ENCODE results near the gene AKAP12.
"Not testable (repeated sequence)": the region's sequence is repeated elsewhere in the genome, so short reads cannot be mapped to it uniquely, and the experiment has no call there.

The AKAP12 gene

DNA sequence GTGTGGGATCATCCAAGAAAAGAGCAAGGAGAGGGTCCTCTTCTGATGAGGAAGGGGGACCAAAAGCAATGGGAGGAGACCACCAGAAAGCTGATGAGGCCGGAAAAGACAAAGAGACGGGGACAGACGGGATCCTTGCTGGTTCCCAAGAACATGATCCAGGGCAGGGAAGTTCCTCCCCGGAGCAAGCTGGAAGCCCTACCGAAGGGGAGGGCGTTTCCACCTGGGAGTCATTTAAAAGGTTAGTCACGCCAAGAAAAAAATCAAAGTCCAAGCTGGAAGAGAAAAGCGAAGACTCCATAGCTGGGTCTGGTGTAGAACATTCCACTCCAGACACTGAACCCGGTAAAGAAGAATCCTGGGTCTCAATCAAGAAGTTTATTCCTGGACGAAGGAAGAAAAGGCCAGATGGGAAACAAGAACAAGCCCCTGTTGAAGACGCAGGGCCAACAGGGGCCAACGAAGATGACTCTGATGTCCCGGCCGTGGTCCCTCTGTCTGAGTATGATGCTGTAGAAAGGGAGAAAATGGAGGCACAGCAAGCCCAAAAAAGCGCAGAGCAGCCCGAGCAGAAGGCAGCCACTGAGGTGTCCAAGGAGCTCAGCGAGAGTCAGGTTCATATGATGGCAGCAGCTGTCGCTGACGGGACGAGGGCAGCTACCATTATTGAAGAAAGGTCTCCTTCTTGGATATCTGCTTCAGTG, 110.8 kb downstream of the AKAP12 start:
- no peak for DNase-seq

DNA sequence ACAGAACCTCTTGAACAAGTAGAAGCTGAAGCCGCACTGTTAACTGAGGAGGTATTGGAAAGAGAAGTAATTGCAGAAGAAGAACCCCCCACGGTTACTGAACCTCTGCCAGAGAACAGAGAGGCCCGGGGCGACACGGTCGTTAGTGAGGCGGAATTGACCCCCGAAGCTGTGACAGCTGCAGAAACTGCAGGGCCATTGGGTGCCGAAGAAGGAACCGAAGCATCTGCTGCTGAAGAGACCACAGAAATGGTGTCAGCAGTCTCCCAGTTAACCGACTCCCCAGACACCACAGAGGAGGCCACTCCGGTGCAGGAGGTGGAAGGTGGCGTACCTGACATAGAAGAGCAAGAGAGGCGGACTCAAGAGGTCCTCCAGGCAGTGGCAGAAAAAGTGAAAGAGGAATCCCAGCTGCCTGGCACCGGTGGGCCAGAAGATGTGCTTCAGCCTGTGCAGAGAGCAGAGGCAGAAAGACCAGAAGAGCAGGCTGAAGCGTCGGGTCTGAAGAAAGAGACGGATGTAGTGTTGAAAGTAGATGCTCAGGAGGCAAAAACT, 111.5 kb downstream of the AKAP12 start:
- DNase-seq: no peak

DNA sequence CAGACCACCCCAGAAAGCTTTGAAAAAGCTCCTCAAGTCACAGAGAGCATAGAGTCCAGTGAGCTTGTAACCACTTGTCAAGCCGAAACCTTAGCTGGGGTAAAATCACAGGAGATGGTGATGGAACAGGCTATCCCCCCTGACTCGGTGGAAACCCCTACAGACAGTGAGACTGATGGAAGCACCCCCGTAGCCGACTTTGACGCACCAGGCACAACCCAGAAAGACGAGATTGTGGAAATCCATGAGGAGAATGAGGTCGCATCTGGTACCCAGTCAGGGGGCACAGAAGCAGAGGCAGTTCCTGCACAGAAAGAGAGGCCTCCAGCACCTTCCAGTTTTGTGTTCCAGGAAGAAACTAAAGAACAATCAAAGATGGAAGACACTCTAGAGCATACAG, 112.0 kb downstream of the AKAP12 start:
- DNase-seq: no peak

DNA sequence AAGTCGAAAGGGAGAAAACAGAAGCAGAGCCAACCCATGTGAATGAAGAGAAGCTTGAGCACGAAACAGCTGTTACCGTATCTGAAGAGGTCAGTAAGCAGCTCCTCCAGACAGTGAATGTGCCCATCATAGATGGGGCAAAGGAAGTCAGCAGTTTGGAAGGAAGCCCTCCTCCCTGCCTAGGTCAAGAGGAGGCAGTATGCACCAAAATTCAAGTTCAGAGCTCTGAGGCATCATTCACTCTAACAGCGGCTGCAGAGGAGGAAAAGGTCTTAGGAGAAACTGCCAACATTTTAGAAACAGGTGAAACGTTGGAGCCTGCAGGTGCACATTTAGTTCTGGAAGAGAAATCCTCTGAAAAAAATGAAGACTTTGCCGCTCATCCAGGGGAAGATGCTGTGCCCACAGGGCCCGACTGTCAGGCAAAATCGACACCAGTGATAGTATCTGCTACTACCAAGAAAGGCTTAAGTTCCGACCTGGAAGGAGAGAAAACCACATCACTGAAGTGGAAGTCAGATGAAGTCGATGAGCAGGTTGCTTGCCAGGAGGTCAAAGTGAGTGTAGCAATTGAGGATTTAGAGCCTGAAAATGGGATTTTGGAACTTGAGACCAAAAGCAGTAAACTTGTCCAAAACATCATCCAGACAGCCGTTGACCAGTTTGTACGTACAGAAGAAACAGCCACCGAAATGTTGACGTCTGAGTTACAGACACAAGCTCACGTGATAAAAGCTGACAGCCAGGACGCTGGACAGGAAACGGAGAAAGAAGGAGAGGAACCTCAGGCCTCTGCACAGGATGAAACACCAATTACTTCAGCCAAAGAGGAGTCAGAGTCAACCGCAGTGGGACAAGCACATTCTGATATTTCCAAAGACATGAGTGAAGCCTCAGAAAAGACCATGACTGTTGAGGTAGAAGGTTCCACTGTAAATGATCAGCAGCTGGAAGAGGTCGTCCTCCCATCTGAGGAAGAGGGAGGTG, 112.9 kb downstream of the AKAP12 start:
- no peak for DNase-seq

DNA sequence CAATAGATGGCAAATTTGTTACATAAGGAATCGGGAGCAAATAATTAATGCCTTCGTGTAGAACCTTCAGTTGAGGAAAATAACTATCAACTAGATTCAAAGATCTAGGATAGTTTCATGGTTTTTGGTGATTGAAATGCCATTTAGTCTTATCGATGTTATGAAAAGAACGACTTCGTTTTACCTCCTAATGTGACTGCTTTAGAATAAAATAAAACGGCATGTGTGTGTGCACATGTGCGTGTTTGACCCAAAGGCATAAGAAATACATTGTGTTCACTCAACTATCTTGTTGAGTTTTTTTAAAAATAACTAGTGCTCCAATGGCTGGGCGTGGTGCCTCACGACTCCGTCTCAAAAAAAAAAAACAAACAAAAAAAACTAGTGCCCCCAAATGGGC, 114.0 kb downstream of the AKAP12 start:
- DNase-seq: no peak

DNA sequence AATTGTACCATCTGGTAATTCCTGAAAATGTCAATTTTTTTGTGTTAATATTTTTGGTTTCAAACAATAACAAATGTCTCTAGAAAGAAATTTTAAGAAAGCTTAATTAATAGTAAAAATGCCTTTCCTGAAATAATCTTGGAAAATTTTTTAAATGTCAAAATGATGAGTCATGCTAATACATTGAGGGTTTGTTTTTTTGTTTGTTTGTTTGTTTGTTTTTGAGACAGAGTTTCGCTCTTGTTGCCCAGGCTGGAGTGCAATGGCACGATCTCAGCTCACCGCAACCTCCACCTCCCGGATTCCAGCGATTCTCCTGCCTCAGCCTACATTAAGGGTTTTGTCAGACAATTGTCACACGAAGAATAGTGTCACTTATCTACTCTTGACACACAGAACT, 117.2 kb downstream of the AKAP12 start:
- not testable (repeated sequence) for DNase-seq

DNA sequence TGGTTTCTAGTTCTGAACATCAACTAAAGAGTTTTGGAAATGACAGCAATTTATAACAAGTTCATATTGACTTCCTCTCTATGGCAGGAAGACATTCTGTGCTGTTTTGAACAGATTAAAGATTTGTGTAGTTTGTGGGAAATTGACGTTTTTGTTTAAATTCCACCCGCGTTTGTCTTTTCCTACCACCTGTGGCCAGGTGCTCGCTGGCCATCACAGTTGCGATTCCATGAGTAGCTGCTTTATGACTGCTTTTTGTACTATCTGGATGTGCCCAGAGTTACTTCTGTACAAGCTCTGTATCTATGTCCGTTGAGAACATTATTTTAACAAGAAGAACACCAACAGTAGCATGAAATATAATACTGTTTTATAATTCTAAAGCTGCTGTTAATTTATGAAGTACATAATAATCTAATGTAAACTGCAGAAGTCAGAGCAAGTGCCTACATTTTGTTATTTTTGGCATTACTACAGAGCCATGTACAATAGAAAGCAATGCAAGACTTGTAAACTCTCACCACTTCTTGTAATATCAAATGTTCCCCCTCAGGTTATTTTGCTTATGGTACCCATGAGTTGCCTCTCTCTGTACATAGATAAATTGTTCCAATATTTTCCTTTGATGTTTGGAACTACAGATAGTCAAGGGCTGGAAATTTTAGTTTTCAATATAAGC, 118.1 kb downstream of the AKAP12 start:
- DNase-seq: no peak

DNA sequence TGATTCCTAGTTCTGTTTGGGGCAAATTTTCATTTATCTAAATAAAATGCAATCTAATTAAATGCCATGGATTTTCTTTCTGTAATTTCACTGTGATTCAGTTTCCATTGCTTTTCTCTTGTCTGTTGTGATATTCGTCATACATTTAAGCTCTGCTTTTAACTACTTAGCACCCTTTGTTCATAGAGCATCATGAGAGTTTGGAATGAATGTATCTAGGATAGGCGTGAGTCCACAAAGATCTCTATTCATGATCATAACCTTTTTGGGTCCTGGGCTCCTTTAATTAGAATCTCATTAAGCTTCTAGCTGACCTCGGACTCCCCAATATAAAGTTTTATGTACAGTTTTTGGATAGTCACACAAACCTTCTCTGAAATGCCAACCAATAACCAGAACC, 118.7 kb downstream of the AKAP12 start:
- DNase-seq: no peak

DNA sequence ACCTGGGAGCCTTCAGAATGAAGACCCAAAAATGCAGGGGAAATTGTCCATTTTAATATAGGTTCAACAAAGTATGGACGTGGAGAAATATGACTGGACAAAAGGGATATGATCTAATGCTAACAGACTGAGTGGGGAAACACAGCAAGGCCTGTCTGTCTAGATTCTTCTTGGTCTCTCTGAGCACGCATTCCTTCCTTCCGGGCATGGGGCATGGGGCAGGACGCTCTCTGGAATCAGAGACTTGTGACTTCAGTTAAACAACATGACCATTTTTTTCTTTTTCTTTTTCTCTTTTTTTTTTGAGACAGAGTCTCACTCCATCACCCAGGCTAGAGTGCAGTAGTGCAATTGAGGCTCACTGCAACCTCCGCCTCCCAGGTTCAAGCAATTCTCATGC, 119.7 kb downstream of the AKAP12 start:
- DNase-seq: no peak

DNA sequence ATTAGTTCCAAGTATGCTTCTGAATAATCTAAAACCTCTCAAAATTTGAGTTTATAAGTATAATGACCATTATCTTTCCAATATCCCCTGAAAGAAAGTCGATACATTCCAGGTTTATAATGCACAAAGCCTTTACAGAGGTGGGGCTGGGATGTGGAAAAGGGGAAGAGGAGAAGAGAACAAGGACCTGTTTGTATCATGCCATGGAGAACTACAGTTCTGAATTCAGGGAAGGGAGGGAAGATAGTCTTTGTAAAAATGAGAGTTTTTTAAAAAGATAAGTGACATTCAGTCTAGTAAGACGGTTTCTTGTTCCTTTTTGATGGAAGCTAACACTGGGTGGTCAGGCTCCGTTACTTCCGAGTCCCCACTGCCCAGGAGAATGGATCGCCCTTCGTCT, 125.5 kb downstream of the AKAP12 start:
- DNase-seq: no peak

DNA sequence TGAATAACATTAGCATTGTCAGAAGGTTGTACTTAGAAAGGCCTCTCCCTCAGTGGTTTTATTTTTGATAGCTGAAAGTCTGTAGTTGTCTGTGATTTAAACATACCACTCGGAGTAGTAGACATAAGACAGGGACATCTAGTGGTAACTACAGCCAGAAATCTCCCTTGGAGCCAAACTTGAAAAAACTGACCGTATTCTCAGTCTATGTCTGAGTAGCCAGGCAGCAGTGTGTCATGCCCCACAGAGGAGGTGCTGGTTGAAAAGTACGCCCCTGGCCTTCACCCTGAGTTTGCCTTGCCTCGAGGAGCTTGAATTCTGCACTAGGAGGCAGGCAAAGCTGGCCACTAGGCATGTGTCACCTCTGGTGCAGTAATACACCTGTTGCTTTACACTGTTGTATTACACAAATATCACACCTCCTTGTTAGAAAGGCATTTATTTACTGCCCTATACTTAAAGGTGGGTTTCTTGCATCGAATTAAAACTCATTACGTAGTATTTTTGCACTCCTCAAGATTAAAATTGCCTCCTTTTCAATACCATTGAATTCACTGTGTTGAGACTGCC, 130.8 kb downstream of the AKAP12 start:
- DNase-seq: no peak

DNA sequence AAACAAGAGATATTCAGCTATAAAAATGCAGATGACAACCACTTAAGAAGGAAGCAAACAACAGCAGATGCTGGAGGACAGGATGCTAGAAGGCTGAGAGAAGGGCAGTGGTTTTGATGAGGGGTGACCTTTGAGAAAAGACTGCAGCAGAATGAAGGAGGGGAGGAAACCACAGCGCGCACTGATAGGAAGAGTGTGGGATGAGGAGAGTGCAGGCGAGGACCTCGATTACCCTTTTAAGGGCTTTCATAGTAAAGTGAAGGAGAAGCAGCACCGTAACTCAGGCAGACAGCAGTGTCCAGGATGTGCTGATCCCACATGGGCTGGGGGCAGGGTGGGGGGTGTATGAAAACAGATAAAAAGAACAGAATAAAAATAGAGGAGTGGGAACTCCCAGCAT, 132.4 kb downstream of the AKAP12 start:
- no peak for DNase-seq

DNA sequence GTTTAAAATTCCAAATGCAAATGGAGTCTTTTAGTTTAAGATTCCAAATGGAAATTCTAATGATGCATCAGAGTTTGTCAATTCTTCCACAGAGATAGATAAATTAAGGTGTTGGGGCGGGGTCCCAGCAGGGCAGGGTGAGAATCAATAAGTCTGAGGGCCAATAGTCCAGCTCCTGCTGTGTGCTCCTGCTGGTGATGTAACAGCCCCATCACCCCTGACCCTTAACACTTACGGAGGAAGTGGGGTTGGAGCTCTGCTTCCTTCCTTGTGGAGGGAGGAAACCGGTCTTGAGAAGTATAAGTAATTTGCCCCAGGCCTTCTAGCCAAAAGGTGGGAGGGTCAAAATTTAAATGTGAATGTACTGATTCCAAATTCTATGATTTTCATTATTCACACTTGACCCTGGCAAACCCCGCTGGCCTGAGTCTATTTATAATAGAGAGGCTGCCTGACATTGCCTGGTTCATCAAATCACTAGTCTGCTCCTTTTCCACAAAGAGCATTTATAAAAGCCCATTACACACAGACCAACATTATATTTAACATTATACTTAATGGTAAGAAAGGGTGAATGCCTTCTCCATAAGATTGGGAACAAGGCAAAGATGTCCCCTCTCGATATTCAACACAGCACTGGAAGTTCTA, 134.4 kb downstream of the AKAP12 start:
- no peak for DNase-seq

DNA sequence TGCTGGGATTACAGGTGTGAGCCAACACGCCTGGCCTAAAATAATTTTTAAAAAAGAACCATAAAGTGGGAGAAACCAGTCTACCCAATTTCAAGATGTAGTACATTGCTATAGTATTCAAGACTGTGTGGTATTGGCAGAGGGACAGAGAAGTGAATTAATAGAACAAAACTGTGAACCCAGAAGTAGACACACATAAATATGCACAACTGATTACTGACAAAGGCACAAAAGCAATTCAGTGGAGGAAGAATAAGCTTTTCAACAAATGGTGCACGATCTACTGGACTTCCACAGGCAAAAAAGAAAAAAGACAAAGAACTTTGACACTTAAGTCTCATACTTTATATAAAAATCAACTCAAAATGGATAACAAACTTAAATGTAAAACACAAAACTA, 136.1 kb downstream of the AKAP12 start:
- no peak for DNase-seq

DNA sequence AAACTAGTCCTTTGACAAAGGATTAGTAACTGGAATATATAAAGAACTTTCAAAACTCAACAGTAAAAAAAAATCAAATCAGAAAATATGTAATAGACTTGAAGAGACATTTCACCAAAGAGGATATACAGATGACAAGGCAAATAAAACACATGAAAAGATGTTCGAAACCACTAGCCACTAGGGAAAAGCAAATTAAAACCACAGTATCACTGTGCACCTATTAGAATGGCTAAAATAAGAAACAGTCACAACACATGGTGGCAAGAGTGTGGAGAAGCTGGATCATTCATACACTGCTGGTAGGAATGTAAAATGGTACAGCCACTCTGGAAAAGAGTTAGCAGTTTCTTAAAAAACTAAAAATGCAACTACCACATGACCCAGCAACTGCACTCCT, 136.7 kb downstream of the AKAP12 start:
- no peak for DNase-seq

DNA sequence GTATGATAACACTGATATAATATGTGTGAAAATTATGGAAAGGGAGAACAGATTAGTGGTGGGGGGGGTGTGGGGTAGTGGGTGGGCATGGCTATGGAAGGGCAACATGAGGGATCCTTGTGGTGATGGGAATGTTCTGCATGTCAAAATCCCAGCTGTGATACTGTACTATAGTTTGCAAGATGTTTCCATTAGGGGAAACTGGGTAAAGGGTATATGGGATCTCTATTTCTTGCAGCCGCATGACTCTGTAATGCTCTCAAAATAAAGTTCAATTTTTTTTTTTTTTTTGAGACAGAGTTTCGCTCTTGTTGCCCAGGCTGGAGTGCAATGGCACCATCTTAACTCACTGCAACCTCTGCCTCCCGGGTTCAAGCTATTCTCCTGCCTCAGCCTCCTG, 137.3 kb downstream of the AKAP12 start:
- DNase-seq: no peak

DNA sequence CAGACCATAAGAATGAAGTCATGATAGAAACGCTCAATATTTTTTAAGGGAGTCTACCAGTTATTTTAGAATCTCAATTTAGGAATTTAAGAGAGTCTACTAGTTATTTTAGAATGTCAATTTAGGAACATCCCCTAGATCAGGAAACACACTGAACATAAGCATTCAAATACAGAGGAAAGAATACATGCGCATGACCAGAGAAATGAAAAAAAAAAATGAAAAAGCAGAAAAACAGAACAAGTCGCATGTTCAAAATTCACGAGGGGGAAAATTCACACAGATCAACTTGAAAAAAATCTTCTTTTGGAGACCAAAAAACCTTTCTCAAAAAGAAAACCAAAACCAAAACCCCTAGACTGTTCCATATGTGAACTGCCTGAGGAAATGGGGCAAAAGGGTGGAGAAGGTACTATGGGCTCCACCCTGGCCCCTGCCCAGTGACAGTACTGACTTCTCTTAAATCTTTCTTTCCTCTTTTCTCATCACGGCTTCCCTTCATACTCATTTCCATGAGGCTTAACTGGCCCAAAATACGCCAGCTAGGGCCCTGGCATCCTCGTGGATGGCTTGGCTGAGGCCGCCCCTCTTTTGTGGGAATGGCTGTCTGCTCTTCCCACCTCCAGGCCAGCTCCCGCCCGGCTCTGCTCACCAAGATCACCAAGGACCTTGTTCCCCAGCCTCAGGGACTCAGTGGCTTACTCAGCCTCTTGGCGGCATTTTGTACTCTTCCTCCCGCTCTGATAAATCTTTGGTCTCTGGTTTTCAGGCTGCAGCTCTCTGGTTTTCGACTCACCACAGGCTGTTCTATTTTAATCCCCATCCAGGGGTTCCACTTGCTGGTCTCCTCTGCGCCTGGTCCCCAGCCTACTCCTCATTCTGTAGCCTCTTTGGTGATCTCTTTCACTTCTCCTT, 140.4 kb downstream of the AKAP12 start:
- DNase-seq: no peak

DNA sequence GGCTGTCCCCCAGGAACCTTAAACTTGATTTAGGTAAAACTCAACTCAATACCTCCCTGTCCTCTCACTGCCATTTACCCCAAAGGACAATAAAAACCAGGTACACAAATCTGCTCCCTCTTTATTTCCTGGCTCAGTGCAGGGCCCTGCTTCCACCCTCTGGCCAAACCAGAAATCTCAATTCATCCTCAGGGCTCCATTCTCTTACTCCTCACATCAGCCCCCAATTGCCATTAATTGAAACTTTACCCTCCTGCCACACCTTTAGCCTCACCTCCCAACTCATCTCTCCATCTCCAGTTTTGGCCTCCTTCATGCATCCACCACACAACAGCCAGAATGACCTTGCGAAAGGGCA, 141.1 kb downstream of the AKAP12 start:
- DNase-seq: no peak

DNA sequence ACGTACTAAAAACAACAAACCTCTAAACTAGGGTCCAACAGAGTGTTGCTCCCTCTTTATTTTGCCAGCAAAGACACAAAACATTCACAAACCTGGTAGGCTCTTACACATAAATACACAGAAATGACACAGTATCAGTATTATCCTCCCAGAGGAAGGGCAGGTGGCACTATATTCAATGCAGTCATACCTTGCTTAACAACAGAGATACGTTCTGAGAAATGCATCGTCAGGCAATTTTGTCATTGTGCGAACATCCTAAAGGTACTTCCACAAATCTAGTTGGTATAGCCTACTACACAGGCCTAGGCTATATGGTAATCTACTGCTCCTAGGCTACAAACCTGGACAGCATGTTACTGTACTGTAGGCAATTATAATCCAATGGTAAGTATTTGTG, 142.0 kb downstream of the AKAP12 start:
- no peak for DNase-seq

DNA sequence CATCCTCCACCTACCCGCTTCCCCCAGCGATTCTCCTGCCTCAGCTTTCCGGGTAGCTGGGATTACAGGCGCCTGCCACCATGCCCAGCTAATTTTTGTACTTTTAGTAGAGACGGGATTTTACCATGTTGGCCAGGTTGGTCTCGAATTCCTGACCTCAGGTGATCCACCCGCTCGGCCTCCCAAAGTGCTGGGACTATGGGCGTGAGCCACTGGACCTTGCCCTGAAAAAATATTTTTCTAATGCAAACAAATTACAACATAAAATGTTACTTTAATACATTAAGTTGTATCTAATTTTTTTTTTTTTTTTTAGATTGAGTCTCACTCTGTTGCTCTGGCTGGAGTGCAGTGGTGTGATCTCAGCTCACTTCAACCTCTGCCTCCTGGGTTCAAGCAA, 142.9 kb downstream of the AKAP12 start:
- DNase-seq: not testable (repeated sequence)

DNA sequence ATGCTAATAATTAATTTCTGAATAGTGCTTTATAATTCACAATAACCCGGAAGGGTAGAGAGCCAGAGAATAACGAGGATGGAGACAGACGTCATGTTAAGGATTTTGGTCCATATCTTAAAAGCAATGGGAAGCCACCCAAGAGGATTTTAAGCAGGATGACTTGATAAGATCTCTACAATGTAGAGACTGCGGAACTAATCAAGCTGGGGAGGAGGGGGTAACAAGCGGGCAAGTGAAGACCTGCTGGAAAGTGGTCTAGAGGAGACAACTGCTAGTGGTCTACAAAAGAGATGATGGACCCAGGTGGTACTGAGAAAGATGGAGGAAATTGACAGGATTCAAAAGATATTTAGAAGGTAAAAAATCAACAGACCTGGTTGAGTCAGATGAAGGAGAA, 144.4 kb downstream of the AKAP12 start:
- DNase-seq: no peak
